HG03064 (cell line): Measurements from ENCODE around the gene HRH3.

ENCODE experiments used
- ATAC-seq: cut with Tn5 transposase; IDR thresholded peaks from one replicate; pipeline ENCODE4 v1.9.1; 2021; ENCODE audit warnings: low read depth; ENCODE audit not compliant: unreplicated experiment

The HRH3 gene

GRCh38 chr20:62202083-62202395, 18.0 kb downstream of the HRH3 start:
- peak; percentile 44 for ATAC-seq

- peak; percentile 67 for ATAC-seq
Observed at GRCh38 chr20:62201173-62202082, 18.6 kb downstream of the HRH3 start.

GRCh38 chr20:62200491-62201172, 19.4 kb downstream of the HRH3 start:
- ATAC-seq = no peak

GRCh38 chr20:62198931-62199330, 21.1 kb downstream of the HRH3 start:
- no peak for ATAC-seq

GRCh38 chr20:62198496-62198895, 21.6 kb downstream of the HRH3 start:
- no peak for ATAC-seq

GRCh38 chr20:62197801-62198200, 22.3 kb downstream of the HRH3 start:
- no peak for ATAC-seq

- no peak for ATAC-seq
Observed at GRCh38 chr20:62197311-62197710, 22.8 kb downstream of the HRH3 start.

- no peak for ATAC-seq
Observed at GRCh38 chr20:62196286-62196685, 23.8 kb downstream of the HRH3 start.

GRCh38 chr20:62195736-62196135, 24.3 kb downstream of the HRH3 start:
- ATAC-seq = no peak

GRCh38 chr20:62195075-62195405, 25.0 kb downstream of the HRH3 start:
- ATAC-seq = no peak

GRCh38 chr20:62193079-62194025, 26.7 kb downstream of the HRH3 start:
- no peak for ATAC-seq

- no peak for ATAC-seq
Observed at GRCh38 chr20:62192635-62193034, 27.4 kb downstream of the HRH3 start.

- no peak for ATAC-seq
Observed at GRCh38 chr20:62191781-62192559, 28.1 kb downstream of the HRH3 start.

GRCh38 chr20:62190639-62191411, 29.3 kb downstream of the HRH3 start:
- ATAC-seq = no peak

- ATAC-seq = no peak
Observed at GRCh38 chr20:62186887-62187866, 32.9 kb downstream of the HRH3 start.

GRCh38 chr20:62186096-62186426, 34.0 kb downstream of the HRH3 start:
- no peak for ATAC-seq

GRCh38 chr20:62183426-62184142, 36.5 kb downstream of the HRH3 start:
- no peak for ATAC-seq
